ENCODE data around the gene TGDS.
A peak's percentile ranks its signal among the peaks of the same experiment; 100 is the strongest.
"Not testable (repeated sequence)": the region's sequence is repeated elsewhere in the genome, so short reads cannot be mapped to it uniquely, and the experiment has no call there.

Gene TGDS

DNA sequence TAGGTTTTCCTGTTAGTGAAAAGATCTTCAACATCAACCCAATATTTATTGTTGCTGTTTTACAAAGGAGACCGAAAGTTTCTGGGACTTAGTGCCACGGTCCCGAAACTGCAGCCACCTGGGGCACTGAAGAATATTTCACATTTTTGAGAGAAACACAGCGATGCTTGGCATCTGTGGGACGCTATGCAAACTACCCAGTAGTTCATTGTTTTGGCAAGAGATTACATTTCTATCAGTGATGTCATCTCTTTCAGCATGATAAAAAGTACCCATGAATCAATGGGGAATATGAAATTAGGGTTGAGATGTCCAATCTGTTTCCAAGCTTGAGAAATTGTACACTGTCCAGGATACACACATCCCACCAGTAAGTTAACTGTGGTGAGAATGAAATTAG is 43.9 kb downstream of the TGDS start:
- DNase-seq (ENCODE audit: low read depth in 2 of 2) = no peak

DNA sequence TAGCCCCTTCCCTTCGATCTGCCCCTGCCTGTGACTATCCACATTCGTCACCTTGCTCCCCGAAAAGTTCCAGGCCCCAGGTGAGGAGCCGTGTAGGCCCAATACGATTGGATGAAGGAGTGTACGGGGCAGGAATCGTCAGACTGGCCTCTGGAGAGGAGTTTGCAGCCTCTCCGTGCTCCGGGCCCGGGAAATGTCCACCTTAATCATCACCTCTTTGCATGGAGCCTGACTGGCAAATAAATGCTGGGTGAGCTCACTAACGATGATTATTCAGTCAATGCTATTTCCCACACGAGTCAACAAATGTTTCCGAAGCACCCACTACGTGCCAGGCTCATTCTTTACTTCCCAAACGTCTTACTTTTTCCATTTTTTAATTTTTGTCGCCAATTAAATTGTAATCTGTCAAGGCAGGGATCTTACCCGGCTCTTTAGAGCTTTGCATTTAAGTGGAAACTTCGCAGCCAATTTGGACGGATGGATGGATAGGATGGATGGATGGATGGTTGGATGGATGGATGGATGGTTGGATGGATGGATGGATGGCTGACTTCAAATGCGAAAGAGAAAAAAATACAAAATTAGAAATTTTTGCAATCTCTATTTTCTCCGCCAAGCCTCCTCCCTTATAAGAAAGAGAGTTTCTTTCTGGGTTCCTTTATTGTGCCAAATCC is 45.8 kb downstream of the TGDS start:
- no peak for DNase-seq (ENCODE audit: low read depth in 2 of 2)

DNA sequence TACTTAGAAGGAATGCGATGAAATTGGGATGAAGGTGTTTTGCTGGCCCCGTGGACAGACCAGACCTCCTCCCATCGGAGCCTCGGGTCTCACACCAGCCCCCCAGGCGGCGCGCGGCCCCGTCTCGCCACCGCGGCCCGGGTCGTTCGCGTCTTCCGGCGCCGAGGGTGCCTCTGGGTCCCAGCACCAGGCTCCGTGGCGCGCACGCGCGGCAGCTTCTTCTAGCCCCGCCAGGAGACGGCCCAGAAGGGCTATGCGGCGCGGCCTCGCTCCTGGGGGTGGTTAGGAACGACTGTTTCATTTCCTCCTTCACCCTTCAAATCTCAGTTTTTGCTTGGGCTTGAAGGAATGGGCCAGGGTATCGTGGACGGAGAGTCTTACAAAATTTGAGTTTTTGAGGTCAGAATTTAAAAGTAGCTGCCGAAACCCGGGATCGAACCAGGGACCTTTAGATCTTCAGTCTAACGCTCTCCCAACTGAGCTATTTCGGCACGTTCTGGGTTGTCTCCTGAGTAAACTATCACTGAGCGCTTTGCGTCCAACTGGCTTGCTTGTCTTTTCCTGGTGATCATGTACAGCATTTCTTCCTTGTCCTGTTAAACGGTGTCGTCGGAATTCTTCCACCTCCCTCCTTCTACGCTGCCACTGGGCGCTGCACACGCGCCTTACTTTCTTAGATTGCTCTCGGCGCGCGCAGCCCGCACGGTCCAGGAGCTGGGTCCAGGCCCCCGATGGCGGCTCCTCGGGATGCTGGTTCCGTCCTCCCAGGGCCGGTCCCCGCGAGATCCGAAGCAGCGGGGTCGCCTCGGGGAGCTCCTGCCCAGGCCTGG is 46.5 kb downstream of the TGDS start:
- peak; percentile 87 to 89 for DNase-seq (ENCODE audit: low read depth in 2 of 2)

DNA sequence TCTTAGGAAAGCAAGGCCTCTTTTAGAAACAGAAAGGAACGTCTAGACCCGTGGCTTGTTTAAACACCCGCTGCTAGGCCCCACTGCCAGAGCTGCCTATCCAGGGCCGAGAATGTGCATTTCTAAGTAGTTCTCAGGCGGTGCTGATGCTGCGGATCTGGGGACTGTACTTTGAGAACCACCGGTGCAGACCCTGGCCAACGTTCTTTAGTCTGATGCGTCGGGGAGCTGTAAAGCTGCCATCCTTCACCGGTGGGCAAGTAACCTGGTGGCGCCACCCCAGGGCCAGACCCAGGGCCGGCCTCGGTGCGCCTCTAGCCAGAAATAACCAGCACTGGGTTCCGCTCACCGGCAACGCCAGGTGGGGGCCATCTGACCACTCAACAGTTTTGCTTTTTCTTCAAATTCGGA is 47.1 kb downstream of the TGDS start:
- peak; percentile 14 to 30 for DNase-seq (ENCODE audit: low read depth in 2 of 2)

DNA sequence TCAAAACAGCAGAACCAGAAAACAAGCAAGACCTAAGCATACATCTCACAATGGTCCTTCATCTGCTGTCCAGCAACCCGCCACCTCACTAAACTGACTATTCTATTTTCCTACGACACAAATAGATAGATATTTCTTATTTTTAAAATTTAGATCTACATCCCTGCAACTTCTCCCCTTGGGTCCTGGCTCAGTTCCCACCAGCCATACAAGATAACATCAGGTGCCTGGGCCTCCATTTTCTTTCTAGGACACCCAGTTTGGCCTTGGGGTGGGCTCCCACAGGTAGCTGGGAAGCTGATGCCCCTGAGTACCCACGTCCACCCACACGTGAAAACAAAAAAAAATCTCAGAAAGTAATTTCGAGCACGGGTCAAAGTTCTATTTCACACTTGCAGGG is 47.6 kb downstream of the TGDS start:
- no peak for DNase-seq (ENCODE audit: low read depth in 2 of 2)

DNA sequence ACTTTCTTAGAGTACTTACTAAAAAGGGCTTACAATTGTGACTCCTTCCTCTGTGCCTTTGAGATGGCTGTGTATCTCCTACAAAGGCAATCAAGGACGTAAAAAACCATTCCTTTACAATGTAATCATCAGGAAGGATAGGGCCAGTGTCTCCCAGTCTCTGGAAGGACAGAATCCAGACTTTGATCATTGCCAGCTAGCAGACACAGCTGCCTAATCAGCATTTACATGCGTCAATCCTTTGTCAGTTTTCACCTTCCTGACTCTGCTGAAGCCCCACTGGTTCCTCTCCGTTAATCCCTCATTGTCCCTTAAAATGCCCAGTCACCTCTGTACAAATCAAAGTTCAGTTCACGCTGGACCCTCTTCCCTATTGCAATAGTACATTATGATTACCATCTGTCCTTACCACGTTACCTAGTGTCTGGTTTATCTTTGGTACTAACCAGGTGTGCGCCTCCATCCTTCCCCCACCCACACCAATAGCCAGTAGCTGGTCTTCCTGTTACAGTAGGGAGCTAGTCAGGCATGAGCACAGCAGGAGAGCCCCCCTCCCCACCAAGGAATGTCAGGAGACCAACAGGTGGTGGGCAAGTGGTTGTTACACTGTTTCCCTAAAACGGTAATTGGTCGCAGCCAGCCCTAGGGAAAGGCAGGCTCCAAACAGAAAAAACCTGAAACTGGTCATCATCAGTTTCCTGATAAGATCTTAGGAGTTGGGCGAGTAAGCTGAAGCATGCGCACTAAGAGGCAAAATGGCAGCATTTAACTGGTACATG is 49.7 kb downstream of the TGDS start:
- DNase-seq (ENCODE audit: low read depth in 2 of 2) = no peak

DNA sequence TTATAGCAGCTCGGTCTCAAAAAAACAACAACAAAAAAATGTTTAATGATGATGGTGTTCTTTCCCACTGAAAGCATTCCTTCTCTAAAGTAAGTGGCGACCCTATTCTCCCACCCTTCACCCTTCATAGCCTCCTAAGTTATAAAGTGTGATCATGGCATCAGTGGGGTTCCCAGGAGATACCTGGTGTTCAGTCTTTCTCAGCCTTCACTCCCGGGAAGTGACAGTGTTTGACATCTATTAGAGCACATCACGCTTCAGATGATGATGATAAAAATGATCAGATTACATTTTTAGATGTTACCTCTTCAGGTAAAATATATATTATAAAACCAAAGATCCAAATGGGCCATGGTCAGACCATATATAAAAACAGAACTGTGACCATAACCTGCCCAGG is 51.0 kb downstream of the TGDS start:
- DNase-seq (ENCODE audit: low read depth in 2 of 2) = no peak

DNA sequence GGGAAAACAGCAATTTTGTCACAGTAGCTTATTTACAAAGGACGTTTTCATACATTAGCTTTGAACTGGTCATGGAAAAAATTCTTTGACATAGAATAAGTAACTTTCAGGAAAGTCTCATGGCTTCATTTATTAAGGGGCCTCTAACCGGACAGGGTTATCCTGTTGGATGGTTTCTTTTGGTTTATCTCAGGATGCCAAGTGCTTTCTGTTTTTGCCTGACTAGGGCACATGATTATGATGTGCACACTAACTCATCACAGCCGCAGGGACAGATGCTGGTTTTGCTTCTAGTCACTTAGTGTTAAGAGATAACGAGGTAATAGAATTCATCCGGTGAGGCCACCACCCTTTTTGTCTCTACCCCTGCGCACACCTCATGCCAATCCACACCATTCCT is 53.0 kb downstream of the TGDS start:
- DNase-seq (ENCODE audit: low read depth in 2 of 2) = no peak

DNA sequence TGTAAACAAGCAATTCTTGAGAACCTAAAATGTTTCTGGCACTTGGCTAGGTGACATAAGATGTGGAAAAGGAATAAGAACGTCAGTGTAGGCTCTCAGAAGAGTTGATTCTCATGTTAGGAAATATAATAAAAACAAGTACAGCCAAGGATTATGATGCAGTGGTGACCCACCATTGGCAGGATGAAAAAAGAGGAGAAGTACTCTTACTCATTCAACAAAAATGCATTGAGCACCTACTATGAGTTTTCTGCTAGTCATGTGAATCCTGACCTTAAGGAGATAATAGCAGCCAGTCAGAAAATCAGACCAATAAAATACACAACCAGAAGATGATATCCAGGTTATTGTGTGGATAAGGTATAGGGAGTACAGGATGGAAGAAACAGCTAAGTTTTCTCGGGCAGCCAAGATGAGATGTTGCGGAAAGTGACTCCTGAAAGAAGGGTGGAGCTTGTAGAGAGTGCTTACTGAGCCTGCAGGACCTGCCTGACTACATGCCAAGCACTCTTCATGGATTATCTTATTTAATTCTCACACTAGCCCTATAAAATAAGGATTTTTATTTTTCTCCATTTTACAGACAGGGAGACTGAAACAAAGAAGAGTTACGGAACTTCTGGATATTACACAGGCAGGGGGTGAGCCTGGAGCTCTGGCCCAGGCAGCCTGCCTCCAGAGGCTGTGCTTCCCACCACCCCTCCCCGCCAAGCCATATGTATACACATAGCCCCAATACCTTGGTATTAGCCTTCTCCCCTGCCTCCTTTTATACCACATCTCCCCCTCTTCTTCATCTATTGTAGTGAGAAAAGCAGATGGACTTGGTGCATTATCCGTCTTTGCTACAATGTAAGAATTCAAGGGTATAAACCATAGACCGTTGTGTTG is 58.0 kb downstream of the TGDS start:
- no peak for DNase-seq (ENCODE audit: low read depth in 2 of 2)

DNA sequence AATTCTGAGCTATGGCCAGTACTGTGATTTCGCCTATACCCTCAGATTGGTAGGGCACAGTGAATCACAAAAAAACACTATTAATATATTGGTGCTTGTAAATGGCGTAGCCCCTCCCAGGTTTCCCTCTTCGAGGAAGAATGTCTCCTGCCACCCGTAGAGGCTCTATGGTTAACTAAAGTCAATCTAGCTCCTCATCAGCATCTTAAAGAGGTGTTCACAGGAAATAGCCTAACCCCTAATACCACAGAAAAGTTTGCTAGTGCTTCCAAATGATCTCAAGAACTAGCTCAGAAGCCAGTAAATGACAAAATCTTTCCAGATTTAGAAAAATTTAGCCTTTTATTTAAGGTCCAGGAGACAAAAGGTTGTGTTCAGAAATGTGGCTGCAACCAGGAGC is 60.2 kb downstream of the TGDS start:
- DNase-seq (ENCODE audit: low read depth in 2 of 2) = no peak

DNA sequence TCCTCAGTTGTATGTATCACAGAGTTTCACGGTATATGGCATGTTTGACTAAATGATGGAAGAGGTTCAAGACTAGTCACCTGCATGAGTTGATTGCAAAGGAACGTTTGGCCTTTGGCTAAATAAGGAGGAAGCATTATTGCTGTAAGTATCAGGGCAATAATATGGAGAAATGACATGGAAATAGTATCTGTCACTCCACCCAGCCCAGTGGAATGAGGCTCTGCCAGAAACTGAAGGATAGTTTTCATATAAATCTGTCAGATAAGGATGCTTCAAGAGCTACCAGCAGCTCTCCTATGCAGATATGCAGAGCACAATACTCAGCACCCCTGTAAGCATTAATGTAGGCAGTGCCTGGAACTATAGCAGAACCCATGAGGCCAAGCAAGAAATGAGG is 60.7 kb downstream of the TGDS start:
- DNase-seq (ENCODE audit: low read depth in 2 of 2) = no peak

DNA sequence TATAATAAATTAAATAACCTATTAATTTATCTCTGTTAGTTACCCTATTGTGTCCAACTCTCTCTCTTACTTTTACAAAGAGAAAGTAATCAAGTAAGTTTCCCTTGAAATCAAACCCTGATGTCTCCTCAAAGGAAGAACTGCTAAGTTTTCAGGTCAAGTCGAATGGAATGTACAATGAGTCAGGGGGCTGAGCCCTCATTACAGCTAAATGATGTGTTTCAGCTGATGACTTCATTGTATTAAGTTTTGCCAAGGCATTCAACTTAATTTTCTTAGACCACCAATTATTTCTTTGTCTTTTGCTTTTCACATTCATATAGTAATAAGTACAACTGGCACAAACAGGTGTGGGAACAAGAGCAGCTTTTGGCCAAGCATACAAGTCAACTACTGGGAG is 61.8 kb downstream of the TGDS start:
- DNase-seq (ENCODE audit: low read depth in 2 of 2) = no peak

DNA sequence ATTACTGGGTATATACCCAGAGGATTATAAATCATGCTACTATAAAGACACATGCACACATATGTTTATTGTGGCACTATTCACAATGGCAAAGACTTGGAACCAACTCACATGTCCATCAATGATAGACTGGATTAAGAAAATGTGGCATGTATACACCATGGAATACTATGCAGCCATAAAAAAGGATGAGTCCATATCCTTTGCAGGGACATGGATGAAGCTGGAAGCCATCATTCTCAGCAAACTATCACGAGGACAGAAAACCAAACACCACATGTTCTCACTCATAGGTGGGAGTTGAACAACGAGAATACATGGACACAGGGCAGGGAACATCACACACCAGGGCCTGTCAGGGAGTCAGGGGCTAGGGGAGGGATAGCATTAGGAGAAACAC is 63.7 kb downstream of the TGDS start:
- not testable (repeated sequence) for DNase-seq (ENCODE audit: low read depth in 2 of 2)

DNA sequence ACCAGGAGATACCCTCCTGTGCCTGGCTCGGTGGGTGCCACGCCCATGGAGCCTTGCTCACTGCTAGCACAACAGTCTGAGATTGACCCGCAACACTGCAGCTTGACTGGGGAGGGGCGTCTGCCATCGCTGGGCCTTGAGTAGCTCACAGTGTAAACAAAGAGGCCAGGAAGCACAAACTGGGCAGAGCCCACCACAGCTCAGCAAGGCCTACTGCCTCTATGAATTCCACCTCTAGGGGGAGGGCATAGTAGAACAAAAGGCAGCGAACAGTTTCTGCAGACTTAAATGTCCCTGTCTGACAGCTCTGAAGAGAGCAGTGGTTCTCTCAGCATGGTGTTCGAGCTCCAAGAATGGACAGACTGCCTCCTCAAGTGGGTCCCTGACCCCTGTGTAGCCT is 69.0 kb downstream of the TGDS start:
- DNase-seq (ENCODE audit: low read depth in 2 of 2) = not testable (repeated sequence)

DNA sequence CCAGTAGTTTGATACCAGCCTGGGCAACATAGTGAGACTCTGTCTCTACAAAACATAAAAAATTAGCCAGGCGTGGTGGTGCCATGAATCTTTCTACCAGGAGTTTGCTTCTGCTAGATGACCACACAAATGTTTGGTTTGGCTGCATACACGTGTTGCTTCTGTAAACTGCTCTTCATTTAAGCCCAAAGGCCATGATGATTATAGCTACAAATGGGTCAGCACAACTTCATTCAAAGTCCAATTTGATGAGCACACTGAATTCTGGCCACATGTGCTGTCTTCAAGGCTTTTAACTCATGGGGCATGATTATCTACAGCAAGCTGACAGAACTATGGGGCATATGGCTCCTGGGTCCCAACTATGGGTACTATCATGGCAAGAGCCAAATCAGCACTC is 70.2 kb downstream of the TGDS start:
- DNase-seq (ENCODE audit: low read depth in 2 of 2) = no peak

DNA sequence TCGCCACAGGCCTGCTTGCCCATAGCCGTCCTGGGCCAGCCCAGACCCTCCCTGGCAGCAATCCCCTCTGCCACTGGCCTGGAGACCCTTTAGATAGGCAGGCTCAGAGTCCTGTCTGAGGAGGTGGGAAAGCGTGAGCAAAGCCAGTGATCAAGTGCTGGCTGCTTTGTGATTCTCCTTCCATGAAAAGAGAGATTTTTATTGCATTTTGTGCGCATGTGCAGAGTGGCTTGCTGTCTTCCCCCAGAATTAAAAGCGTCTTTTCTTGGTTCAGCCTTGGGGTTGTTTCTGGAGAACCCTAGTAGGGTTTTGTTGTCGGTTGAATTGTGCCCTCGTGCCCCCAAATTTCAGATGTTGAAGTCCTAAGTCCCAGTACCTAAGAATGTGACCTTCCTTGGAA is 71.5 kb downstream of the TGDS start:
- DNase-seq (ENCODE audit: low read depth in 2 of 2) = no peak
